GM21786 (cell line): ENCODE measurements around the gene AEN.

Experiments used
- ATAC-seq: cut with Tn5 transposase; IDR thresholded peaks from one replicate; pipeline ENCODE4 v1.9.1; 2021; ENCODE audit not compliant: unreplicated experiment

AEN gene, protein sequence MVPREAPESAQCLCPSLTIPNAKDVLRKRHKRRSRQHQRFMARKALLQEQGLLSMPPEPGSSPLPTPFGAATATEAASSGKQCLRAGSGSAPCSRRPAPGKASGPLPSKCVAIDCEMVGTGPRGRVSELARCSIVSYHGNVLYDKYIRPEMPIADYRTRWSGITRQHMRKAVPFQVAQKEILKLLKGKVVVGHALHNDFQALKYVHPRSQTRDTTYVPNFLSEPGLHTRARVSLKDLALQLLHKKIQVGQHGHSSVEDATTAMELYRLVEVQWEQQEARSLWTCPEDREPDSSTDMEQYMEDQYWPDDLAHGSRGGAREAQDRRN

DNA sequence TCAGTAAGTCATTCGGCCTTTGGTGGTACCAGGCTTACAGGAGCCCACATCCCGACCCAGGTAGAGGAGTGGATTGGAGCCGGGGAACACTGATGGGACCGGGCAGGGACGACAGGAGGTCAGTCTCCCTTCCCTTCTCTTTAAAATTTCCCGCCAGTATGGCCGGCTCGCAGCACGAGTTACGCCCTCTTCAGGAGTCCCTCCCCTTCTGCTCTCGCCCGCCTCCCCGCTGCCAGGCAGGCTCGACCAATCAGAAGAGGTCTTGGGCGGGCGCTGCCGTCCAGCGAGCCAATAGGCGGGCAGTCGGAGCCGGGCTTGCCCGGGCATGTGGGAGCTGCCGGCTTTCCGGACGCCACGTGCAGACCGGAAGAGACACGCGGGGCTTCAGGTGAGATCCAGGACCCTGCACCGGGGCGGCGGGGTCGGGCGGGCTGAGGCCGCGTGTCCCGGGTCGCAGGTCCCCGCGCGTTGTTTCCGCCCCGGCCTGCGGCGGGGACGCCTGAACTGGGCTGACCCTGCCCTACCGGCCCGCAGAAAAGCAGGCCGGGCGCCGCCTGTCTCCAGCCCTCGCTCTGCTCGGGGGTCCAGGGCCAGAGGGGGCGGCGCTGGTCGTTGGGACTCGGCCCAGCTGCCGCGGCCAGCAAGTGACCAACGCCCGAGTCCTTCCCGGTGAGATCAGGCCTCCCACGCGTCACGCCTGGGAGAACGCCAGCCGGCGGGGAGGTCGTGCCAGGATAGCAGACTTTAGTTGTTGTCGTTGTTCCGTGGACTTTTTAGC lies at the start of gene AEN:
Gene AEN, plus strand, starts transcription at position 346 of the 778 bp plus-strand sequence. CDS start 4,870 bp downstream, outside the sequence.
- ATAC-seq, result peak; percentile 94

DNA sequence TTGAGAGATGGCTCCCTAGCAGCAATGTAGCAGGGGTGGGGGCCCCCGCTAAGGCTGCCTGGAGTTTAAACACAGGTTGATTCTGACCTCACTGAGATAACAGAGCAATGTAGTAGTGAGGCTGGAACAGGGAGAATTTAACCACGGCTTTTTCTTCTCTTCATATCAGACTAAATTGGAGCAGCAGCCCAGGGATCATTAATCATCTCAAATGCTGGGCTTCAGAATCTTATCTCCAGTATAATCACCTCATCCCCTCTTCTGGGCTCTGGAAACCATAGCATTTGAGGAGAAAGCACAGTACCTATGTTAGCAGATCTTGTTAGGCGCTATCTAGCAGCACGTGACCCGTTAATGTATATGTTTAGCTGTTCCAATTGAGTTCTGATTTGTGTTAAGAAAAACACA lies 49.3 kb upstream of the AEN start:
- ATAC-seq, result no peak

DNA sequence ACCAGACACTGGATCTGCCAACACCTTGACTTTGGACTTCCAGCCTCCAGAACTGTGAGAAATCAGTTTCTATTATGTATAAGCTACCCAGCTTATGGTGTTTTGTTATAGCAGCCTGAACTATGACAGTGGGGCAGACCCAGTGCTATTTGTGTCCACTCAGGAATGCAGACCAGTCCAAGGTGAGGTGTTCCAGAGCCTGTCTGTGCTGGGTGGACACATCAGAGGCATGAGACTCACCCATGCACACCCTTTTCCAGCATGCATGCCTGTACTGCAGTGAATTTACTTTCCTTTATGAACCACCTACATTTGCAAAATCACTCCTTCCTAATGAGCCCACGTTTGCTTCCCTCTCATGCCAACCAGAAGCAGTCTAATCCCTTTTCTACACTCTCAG lies 47.1 kb upstream of the AEN start:
- no peak for ATAC-seq

DNA sequence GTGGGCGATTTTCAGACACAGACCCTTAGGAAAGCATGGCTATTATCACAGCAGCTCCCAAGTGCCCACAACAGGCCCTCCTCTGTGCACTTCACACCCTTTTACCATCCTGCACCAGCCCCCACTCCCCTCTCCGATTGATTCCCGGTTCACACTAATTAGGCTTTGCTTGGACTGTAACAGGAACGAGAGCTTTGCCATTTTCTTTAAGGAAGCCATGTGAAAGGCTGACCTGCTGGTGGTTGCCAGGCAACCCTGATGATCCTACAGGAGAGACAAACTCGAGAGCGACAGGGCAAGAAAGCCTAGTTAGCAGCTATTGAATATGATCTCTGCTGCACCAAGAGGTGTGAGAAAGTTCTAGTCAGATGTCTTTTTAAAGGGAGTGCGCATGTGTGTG lies 46.5 kb upstream of the AEN start:
- ATAC-seq, result no peak

DNA sequence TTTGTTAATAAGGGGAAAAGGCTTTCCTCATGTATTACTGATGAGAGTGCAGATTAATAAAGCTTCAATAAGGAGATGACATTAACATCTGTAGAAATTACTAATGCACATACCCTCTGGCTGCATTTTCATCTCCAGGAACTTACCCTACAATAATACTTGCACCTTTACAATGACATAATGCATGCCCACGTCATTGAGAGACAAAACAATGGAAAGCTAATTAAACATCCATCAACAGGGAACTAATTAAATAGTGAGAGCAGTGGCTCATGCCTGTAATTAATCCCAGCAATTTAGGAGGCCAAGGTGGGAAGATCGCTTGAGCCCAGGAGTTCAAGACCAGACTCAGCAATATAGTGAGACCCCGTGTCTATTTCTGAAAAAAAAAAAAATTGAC lies 41.8 kb upstream of the AEN start:
- no peak for ATAC-seq

DNA sequence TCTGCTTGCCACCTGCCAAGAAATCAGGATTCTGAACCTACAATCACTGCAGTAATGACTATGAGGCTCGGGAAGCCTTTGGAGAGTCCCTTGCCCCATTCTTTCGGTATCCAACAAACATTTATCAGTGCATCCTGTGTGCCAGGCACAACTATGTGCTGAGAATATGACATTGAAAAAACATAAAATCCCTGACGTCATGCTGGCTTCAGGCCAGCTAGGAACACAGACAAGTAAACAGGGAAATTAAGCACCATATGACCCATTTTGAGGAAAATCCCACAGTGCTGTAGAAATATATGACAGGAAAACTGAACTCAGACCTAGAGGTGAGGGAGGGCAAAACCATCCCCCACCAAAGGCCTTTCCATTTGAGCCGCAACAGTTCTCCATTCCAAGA lies 40.6 kb upstream of the AEN start:
- no peak for ATAC-seq

DNA sequence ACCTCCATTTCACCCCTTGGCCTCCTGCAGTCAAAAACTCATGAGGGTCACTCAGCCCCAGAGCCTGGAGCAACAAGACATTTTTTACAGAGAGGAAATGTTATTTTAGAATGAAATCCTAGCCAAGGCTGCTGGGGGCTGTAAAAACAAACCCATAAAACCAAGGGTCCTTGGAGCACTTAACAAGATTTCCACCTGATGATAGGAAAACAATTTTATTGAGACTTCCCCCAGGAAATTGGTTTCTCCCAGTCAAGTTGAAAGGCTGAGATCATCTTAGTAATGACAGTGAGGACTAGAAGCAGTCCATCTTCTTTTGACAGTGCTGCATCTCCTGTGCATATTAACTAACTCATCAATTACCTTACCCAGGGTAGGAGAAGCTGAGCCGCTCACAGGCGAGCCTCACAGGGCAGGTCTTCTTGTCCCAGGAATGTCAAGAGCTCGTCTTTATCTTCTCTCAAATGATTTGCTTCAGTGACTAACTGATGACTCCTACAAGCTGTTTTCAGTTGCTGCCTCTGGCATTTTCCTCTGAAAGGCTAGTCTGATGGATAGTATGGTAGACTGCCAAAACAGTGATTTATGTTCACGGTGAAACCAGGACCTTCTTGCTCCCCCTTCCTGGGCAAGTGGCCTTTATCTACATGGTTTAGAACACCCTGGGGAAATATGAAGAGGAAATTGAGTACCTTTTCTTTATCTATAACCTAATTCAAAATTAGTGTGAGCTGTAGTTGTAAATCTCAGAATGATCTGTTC lies 34.6 kb upstream of the AEN start:
- ATAC-seq, result no peak

DNA sequence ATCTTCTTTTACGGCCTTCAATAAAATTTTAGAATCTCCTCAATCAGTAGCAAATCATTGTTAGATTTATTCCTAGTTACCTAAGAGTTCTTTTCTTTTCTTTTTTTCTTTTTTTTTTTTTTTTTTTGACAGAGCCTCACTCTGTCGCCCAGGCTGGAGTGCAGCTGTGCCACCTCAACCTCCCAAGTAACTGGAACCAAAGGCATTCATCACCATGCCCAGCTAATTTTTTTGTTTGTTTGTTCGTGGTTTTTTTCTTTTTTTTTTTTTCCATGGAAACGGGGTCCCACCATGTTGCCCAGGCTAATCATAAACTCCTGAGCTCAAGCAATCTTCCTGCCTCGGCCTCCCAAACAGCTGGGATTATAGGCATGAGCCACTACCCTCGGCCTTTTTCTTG lies 30.4 kb upstream of the AEN start:
- ATAC-seq, result no peak

DNA sequence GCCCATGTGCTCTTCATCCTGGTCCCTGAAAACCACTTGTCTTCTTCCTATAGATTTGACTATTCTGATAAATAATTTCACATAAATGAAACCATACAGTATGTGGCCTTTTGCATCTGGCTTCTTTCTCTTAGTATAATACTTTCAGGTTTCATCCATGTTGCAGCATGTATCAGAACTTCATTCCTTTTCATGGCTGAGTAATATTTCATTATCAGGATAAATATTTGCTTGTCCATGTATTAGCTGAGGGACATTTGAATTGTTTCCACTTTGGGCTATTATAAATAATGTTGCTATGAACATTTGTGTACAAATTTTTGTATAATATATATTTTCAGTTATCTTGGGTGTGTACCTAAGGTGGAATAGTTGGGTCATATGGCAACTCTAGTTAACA lies 29.8 kb upstream of the AEN start:
- no peak for ATAC-seq

DNA sequence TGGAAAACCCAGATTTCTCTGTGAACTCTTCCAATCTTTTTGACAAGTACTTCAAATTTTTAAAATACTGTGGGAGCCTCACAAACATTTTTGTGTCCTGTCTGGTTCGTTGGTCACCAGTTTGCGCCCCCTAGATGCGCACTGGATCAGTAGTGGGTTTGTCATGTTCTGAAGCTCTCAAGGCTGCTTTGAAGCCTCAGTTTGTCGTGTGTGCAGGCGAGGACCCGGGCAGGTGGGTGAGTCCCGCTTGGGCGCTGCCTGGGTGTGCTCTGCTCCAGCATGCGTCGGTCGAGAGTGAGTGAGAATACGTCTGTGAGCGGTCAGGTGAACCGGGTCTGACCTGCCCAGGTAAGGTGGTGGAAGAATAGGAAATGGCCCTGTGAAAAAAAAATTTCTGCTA lies 17.3 kb upstream of the AEN start:
- ATAC-seq, result no peak

DNA sequence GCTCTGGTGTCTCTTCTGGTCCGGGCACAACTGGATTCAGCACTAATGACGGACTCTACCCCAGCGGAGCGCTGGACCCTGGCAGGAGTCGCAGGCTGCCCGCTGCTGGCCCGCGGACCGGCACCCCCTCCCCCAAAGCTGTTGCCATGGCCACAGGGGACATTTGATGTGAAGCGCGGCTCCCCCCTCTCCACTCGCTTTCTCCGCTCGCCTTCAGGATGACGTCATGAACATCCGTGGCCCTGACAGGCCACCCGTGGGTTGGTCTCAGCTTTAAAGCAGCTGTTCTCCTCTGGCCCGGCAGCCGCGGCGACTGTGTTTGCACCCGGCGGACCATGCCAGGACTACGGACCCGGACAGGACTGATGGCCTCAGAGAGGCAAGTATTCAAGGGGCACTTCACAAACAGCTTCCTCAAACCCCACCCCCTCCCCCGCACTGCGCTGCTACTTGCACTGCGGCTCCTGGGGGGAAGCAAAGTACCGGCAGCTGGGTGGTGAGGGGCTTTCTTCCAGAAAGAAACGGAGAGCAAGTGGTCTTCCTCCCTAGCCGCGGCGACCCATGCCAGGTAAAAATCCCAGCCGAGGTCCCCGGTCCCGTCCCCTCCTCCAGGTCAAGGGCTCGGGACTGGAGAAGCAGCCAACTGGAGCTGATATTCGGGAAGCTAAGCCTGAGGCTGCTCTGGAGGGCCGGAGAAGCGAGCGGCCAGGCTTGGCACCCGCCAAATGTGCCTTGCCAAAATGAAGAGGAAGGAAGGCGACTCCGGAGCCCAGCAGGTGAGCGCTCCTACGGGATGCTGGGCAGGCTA lies 16.6 kb upstream of the AEN start:
- ATAC-seq, result no peak

DNA sequence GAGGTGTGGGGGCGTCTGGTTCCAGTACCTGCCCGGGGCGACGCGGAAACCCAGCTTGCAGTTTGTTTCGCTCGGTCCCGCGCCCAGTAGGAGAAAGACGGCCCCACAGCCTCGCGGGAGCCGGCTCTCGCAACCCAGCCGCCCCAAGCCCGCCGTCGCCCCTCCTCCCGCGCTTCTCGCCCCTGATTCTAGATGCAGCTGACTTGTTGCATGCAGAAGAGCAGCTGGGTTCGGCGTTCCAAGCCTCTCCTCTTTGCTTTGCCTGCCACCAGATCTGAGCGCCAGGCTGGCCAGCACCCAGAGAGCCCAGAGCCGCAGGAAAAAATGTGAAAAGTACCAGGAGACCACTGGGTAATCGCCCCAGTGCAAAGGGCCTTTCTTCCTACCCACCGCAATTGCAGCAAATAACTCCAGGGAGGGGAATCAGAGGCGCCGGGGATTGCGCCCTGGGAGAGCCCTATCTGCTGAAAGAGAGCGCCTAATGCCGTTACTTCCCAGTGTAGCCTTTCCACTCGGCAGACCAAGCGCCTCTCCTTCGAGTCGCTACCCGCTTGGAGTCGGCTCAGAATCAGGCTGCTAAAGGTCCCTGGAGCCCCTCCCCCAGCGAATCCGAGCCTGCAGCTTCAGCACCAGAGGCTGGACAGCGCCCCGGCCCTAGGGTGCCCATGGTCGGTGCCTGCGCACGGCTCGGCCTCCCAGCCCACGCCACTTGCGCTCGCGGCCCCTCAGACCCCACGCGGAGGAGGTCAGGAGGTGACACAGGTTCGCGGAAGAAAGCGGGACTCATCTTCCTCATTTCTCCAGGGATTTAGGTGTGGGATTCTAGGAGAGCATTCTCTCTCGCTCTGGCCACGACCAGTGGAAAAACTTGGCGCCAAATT lies 15.7 kb upstream of the AEN start:
- no peak for ATAC-seq

DNA sequence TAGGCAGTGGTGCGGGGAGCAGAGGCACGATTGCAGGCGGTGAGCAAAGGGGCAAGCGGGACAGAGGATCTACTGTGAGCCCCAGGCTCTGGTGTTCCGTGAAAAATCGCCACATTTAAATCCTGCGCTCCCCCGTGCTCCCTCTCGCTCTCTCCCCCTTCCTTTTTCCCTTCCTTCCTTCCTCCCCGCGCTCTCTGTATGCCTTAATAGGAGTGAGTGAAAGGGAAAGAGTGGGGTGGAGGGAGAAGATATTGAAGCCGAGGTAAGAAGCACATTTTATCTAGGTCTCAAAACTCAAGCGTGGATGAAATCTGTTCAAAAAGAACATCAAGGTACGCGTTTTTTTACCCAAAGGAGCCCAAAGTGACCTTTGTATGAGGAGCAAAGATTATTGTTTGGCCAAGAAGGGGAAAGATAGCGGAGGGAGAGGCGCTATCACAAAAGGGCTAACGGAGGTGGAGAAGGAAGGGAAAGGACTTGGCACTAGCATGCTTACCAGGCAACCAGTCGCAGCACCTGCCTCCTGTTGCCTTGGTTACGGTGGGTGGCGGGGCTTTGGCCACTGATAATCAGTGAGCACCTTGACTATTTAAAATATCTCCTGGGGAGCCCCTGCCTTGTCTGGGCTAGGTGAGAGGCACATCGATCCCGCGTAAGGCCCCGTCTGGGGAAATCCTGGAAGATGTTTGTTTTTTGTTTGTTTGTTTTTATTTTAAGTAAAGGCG lies 14.9 kb upstream of the AEN start:
- ATAC-seq, result no peak

DNA sequence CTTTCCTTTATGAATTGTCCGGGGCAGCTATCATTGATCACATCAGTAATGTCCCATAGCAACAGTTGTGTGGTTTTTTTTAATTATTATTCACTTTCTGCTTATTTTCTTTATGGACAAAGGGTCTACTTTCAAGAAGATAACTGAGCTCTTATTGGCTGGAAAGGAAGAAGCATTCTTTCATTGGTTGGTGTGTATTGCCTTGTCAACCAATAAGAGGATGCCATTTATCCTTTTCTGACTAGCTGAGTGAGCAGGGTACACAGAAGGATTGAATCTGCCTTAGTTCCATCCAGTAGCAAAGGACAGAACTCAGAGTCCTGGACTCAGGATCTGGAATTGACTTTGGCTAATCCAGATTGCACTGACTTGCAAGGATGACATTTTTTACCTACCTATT lies 13.2 kb upstream of the AEN start:
- ATAC-seq, result no peak

DNA sequence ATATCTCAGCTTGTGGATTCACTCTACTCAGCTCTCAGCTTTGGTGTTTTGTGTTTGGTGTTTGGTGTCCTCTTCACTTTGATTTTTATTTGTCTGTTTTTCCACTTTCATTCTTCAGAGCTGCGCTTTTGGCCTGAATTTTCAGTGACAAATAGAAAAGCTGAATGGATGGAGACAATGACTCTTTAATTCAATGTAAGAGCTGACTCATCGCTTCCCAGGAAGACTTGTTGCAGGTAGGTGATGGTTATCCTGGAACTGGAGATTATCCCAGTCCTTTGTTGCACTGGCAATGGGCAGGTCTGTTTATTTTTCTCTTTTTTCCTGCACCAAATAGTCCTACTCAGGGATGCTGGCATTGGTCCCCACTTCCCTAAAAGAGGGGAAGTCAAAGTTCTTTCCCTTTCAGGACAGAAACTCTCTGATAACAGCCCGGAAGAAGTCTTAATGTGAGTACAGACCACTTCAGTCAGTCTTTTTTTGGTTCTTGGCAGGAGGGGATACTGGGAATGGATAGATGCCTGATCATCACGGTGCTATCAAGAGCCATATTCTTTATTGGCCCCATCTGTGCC lies 12.4 kb upstream of the AEN start:
- ATAC-seq, result no peak

DNA sequence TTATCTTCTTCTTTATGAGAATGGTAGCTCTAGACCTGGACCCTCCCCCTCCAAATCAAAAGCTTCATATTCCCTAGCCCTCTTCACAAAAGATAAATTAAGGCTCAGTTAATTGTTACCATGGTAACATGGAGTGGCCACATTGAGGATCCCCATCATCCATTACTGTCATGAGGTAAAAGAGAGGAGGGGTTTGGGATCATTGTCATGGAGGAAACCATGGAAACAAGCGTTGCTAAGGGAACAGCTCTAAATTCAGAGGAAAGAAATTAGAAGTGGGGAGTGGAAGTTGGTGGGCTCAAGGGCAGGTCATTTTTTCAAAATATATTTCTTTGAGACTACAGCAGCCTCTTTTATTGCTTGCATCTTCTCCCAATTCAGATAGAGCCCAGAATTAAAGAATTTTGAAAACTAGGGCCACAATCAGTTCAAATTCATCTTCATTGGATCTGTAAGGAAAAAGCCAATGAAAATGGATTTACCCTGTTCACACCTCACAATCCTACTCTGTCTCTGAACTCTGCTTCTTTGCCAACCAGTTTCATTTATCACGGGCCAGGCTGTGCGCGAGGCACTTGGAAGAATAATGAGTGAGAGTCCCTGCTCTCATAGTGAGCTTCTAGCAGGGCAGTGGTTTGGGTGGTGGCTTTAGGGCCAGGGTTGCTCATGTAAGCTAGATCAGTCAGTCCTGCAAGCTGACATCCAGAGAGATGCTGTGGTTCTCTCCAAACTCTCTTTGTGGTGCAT lies 11.6 kb upstream of the AEN start:
- no peak for ATAC-seq

DNA sequence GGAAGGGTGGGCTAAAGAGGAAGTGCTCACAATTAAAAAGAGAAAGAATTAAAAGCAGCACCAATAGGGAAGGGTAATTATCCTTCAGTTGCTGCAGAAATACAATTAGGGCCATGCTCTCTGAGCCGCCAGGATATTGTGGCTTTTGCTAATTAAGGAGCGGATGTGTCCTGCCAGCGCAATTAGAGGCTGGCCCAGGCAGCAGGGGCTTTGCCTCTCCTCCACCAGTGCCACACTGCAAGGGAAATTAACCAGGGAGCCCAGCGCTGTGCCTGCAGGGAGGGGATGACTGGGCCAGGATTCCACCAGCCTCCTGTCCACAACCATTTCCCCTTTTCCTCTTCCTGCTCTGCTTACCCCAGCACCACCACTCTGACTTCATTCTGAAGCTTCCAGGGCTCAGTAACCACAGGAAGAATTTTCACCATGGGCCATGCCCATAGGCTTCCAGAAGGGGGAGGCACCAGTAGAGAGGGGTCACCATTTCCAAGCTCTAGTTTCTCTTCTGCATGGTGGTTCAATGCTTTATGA lies 10.4 kb upstream of the AEN start:
- no peak for ATAC-seq

DNA sequence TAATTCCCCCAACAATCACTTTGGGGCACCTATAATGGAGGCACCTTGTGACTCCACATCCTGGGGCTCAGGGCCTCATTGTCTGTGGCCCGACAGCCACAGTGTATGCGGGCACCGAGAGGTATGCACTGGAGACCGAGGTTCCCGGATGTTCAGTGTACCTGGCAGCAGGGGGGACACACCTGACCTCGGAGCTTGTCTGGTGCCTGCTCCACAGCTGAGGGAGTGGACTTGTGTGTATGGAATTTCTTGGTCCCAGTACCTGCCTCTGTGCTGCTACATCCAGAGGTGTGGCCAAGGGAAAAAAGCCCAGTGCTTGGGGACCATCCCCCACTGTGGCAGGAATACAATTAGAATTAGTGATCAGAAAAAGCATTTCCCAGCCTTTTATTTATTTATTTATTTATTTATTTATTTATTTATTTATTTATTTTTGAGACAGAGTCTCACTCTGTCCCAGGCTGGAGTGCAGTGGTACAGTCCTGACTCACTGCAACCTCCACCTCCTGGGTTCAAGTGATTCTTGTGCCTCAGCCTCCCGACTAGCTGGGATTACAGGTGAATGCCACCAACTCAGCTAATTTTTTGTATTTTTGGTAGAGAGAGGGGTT lies 8.8 kb upstream of the AEN start:
- no peak for ATAC-seq
